ENCODE measurements around the gene CFAP157.

Gene CFAP157

DNA sequence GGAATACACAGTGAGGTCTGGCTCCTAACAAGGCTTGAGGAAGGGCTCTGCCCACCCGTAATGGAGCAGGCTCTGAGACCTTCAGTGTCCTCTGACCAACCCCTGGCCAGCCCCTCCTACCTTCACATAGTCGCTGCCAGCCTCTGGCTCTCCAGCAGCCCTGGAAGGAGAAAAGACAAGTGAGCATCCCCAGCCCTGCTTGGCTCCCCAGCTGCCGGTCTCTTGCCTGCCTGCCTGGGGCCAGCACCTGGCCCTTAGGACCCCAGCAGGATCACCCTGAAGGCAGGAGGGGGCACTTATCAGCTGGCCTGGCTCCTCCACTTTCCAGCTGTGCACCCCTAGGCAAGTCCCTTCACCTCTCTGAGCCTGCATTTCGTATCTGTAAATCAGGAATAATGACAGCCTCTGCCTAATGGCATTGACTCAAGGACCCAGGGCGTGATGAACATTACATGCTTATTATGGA is 54.7 kb downstream of the CFAP157 start:
- DNase-seq (ENCODE audit: low read depth, low spot score): no peak

DNA sequence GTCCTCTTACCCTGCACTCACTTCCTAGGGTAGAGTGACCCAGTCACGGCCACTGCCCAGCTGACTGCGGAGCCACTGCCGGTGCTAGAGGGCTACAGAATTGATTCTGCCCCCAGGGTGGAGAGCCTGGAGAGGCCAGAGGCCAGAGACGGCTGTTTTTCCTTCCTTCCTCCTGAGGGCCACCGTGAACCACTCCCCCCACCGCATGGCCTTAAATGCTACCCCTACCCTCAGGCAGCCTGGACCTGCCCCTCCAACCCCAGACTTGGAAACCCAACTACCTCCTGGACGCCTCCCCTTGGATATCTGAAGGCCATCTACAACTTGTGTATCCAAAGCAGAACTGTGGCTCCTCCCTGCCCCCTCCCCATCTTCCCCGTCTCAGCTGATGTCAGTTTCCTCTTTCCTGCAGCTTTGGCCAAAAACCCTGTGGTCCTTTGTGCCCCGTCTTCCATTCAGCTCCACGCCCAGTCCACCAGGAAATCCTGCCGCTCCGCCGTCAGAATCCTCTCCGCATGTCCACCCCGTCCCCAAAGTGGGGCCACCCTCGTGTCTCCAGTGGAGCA is 55.4 kb downstream of the CFAP157 start:
- no peak for DNase-seq (ENCODE audit: low read depth, low spot score)

DNA sequence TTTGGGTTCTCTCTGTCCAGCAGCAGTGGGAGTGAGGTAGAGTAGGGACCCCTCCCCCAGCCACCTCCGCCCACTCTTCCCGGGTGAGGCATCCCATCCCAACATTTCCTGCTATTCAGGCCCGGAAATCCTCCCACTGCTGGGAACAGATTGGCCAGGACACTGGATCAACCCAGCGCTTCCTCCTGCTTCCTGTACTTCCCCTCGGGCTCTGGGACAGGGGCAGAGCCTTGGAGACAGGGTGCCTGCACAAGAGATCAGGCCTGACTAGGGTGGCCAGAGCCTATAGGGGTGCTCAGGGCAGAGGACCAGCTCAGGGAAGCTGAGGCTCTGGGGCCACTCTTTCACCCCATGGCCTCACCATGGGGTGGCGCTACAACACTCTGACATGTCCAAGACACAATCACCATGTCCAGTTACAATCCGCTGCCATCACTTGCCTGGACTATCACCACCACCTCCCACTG is 57.2 kb downstream of the CFAP157 start:
- DNase-seq (ENCODE audit: low read depth, low spot score): no peak

DNA sequence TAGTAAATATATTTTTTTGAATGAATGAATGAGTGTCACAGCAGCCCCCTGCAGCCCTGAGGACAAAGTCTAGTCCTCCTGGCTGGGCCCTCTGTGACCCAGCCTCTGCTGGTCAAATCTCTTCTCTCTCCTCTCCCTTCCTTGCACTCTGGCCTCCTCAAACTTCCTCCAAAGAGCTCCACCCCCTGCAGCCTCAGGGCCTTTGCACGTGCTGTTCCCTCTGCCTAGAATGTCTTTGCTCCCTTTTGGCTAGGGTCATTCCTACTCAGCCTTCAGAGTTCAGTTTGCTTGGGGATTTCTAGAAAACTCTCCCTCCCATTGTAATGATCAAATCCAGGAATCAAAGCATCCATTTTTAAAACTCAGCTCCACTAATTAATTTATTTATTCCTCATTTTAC is 58.6 kb downstream of the CFAP157 start:
- DNase-seq (ENCODE audit: low read depth, low spot score): no peak
